GM18505 (cell line): ENCODE data around the gene TNS3.

Source experiments
- ATAC-seq: cut with Tn5 transposase; IDR thresholded peaks from one replicate; pipeline ENCODE4 v1.9.1; 2021; ENCODE audit not compliant: unreplicated experiment
- POLR2A ChIP-seq: IDR thresholded peaks from 4 replicates; pipeline ENCODE4 v1.6.1; 2011; ENCODE audit warnings: borderline replicate concordance; ENCODE audit not compliant: insufficient read depth, insufficient read length; ENCODE audit errors: extremely low read depth

TNS3 gene

GRCh38 chr7:47540387-47541350 lies 41.2 kb downstream of the TNS3 start:
- ATAC-seq: no peak
- no peak for TF ChIP-seq POLR2A

GRCh38 chr7:47540053-47540386 lies 41.9 kb downstream of the TNS3 start:
- no peak for ATAC-seq
- no peak for TF ChIP-seq POLR2A

GRCh38 chr7:47539398-47540052 lies 42.4 kb downstream of the TNS3 start:
- ATAC-seq: no peak
- no peak for TF ChIP-seq POLR2A

- ATAC-seq: no peak
Measured at GRCh38 chr7:47538846-47539311, 43.0 kb downstream of the TNS3 start.

GRCh38 chr7:47537716-47538675 lies 43.9 kb downstream of the TNS3 start:
- ATAC-seq: no peak
- TF ChIP-seq POLR2A: no peak

More at GRCh38 chr7:47538846-47539311, 43.0 kb downstream of the TNS3 start:
- no peak for TF ChIP-seq POLR2A

GRCh38 chr7:47536661-47537611 lies 45.0 kb downstream of the TNS3 start:
- ATAC-seq: no peak
- no peak for TF ChIP-seq POLR2A

GRCh38 chr7:47535704-47536628 lies 45.9 kb downstream of the TNS3 start:
- TF ChIP-seq POLR2A: no peak
- no peak for ATAC-seq

GRCh38 chr7:47535035-47535703 lies 46.7 kb downstream of the TNS3 start:
- no peak for ATAC-seq
- no peak for TF ChIP-seq POLR2A

GRCh38 chr7:47534322-47535034 lies 47.4 kb downstream of the TNS3 start:
- ATAC-seq: no peak

More at GRCh38 chr7:47534322-47535034, 47.4 kb downstream of the TNS3 start:
- TF ChIP-seq POLR2A: no peak
